ENCODE measurements around the gene ABTB2. TPM values are rescaled to one million over a fixed set of nuclear protein-coding genes. Genes with fewer than 3 reads are reported as not detected.
"Not testable (repeated sequence)": the region's sequence is repeated elsewhere in the genome, so short reads cannot be mapped to it uniquely, and the experiment has no call there.

The ABTB2 gene
- total RNA-seq, 1 experiment from 2014 or later = 3.6 TPM

- Mint-ChIP-seq H3K4me1 (ENCODE audit: low read depth, unreplicated experiment) (peaks cover 7% of the 10 kb centered on the region), H3K27ac (ENCODE audit: unreplicated experiment) (no peak overlapping the region), H3K27me3 (ENCODE audit: insufficient read depth, unreplicated experiment) (no peaks in the 10 kb centered on the region), H3K4me3 (ENCODE audit: unreplicated experiment) (no peak overlapping the region), H3K36me3 (ENCODE audit: insufficient read depth, unreplicated experiment) (no peaks in the 10 kb centered on the region), H3K9me3 (ENCODE audit: unreplicated experiment) (no peaks in the 10 kb centered on the region)
- DNase-seq = no peak
- Histone ChIP-seq H3K4me1 (peaks cover 9% of the 10 kb centered on the region), H3K27me3 (replicated peaks; ENCODE audit: control insufficient read depth, insufficient read depth, low read length) (no peaks in the 10 kb centered on the region), H3K4me3 (ENCODE audit: low read depth, low read length) (no peak overlapping the region), H3K9me3 (no peaks in the 10 kb centered on the region), H3K36me3 (ENCODE audit: control insufficient read depth, insufficient read depth, low read length) (no peaks in the 10 kb centered on the region)
- BruUV-seq (replicated peaks) = no TSS peak
- intact Hi-C loops (cut with micrococcal nuclease; ENCODE audit: unreplicated experiment) = loop anchor here (5.0 kb wide), 1 partner anchor 135 kb away; the partner anchor contains the start of gene ABTB2
- ChIA-PET CTCF (no interaction called here), POLR2A (no interaction called here)
- TF ChIP-seq CTCF (IDR thresholded peaks at IDR 0.05; ENCODE audit: insufficient read depth in 1 of 2, low read depth in 1 of 2, low read length in 1 of 2, severe bottlenecking in 1 of 2, unreplicated experiment in 1 of 2) = no peak
These were observed 135.8 kb downstream of the ABTB2 start for GRCh38 chr11:34222030-34222429.

- H3K27me3 ChIP-seq (replicated peaks; ENCODE audit: control insufficient read depth, insufficient read depth, low read length) = no peaks in the 10 kb centered on the region; the same call in 1 of the 2 replicates
- no peak overlapping the region for H3K4me3 ChIP-seq (ENCODE audit: low read depth, low read length)
- intact Hi-C loops (cut with micrococcal nuclease; ENCODE audit: unreplicated experiment) = loop anchor here (5.0 kb wide), 1 partner anchor 137 kb away; the partner anchor contains the start of gene ABTB2
- no TSS peak for BruUV-seq (replicated peaks)
- Mint-ChIP-seq H3K27ac (ENCODE audit: unreplicated experiment) (no peak overlapping the region), H3K4me3 (ENCODE audit: unreplicated experiment) (no peak overlapping the region), H3K4me1 (ENCODE audit: low read depth, unreplicated experiment) (peaks cover 7% of the 10 kb centered on the region), H3K27me3 (ENCODE audit: insufficient read depth, unreplicated experiment) (no peaks in the 10 kb centered on the region), H3K9me3 (ENCODE audit: unreplicated experiment) (no peaks in the 10 kb centered on the region), H3K36me3 (ENCODE audit: insufficient read depth, unreplicated experiment) (no peaks in the 10 kb centered on the region)
- TF ChIP-seq CTCF (IDR thresholded peaks at IDR 0.05; ENCODE audit: insufficient read depth in 1 of 2, low read depth in 1 of 2, low read length in 1 of 2, severe bottlenecking in 1 of 2, unreplicated experiment in 1 of 2) = no peak
- no peak for DNase-seq
- peaks cover 9% of the 10 kb centered on the region for H3K4me1 ChIP-seq
- no peaks in the 10 kb centered on the region for H3K36me3 ChIP-seq (ENCODE audit: control insufficient read depth, insufficient read depth, low read length)
- POLR2A ChIA-PET = no interaction called here
- CTCF ChIA-PET = interaction anchor here (0.6 kb wide), 1 partner anchor 81 kb away, joined by 3 read pairs; no protein-coding TSS in a partner anchor
- no peaks in the 10 kb centered on the region for H3K9me3 ChIP-seq
These were observed 137.9 kb downstream of the ABTB2 start for GRCh38 chr11:34219941-34220370.

- no peak for TF ChIP-seq CTCF (IDR thresholded peaks at IDR 0.05; ENCODE audit: insufficient read depth in 1 of 2, low read depth in 1 of 2, low read length in 1 of 2, severe bottlenecking in 1 of 2, unreplicated experiment in 1 of 2)
- intact Hi-C loops (cut with micrococcal nuclease; ENCODE audit: unreplicated experiment) = no loop called here
- POLR2A ChIA-PET = no interaction called here
- Histone ChIP-seq H3K4me3 (ENCODE audit: low read depth, low read length) (no peak overlapping the region), H3K27me3 (replicated peaks; ENCODE audit: control insufficient read depth, insufficient read depth, low read length) (no peaks in the 10 kb centered on the region; the same call in 1 of the 2 replicates), H3K36me3 (ENCODE audit: control insufficient read depth, insufficient read depth, low read length) (no peaks in the 10 kb centered on the region), H3K4me1 (peaks cover 7% of the 10 kb centered on the region), H3K9me3 (no peaks in the 10 kb centered on the region)
- Mint-ChIP-seq H3K27me3 (ENCODE audit: insufficient read depth, unreplicated experiment) (no peaks in the 10 kb centered on the region), H3K27ac (ENCODE audit: unreplicated experiment) (no peak overlapping the region), H3K4me1 (ENCODE audit: low read depth, unreplicated experiment) (peaks cover 7% of the 10 kb centered on the region), H3K4me3 (ENCODE audit: unreplicated experiment) (no peak overlapping the region), H3K36me3 (ENCODE audit: insufficient read depth, unreplicated experiment) (no peaks in the 10 kb centered on the region), H3K9me3 (ENCODE audit: unreplicated experiment) (no peaks in the 10 kb centered on the region)
- BruUV-seq (replicated peaks) = no TSS peak
- CTCF ChIA-PET = no interaction called here
- no peak for DNase-seq
These were observed 138.5 kb downstream of the ABTB2 start for GRCh38 chr11:34219279-34219678.

GRCh38 chr11:34218756-34219155 lies 139.1 kb downstream of the ABTB2 start:
- intact Hi-C loops (cut with micrococcal nuclease; ENCODE audit: unreplicated experiment); CTCF ChIA-PET; H3K4me3 ChIP-seq (ENCODE audit: low read depth, low read length); H3K36me3 ChIP-seq (ENCODE audit: control insufficient read depth, insufficient read depth, low read length); DNase-seq; H3K27me3 ChIP-seq (replicated peaks; ENCODE audit: control insufficient read depth, insufficient read depth, low read length); BruUV-seq (replicated peaks); POLR2A ChIA-PET; H3K36me3 Mint-ChIP-seq (ENCODE audit: insufficient read depth, unreplicated experiment); H3K27me3 Mint-ChIP-seq (ENCODE audit: insufficient read depth, unreplicated experiment); H3K9me3 Mint-ChIP-seq (ENCODE audit: unreplicated experiment); H3K4me1 ChIP-seq; H3K27ac Mint-ChIP-seq (ENCODE audit: unreplicated experiment); H3K9me3 ChIP-seq; H3K4me3 Mint-ChIP-seq (ENCODE audit: unreplicated experiment); H3K4me1 Mint-ChIP-seq (ENCODE audit: low read depth, unreplicated experiment): not testable (repeated sequence)

Data from Caco-2 (cell line).